GM12873 (cell line): ENCODE data around the gene NEURL3.

Source experiments
- CTCF ChIP-seq: IDR thresholded peaks from 2 replicates; pipeline ENCODE4 v1.5.1; 2012; ENCODE audit warnings: low read depth, mild to moderate bottlenecking, moderate library complexity, low read length, control low read depth; ENCODE audit not compliant: insufficient read depth; ENCODE audit errors: missing control alignments

NEURL3 gene

GRCh38 chr2:96526101-96526591 is 21.0 kb upstream of the NEURL3 start:
- no peak for TF ChIP-seq CTCF

- no peak for TF ChIP-seq CTCF
These were observed 20.0 kb upstream of the NEURL3 start for GRCh38 chr2:96525211-96525507.

GRCh38 chr2:96524482-96525210 is 19.5 kb upstream of the NEURL3 start:
- TF ChIP-seq CTCF: no peak

GRCh38 chr2:96523659-96524481 is 18.7 kb upstream of the NEURL3 start:
- TF ChIP-seq CTCF: no peak

- TF ChIP-seq CTCF: no peak
These were observed 17.4 kb upstream of the NEURL3 start for GRCh38 chr2:96522304-96523203.

GRCh38 chr2:96521219-96521618 is 16.1 kb upstream of the NEURL3 start:
- TF ChIP-seq CTCF: no peak
